ENCODE data around the gene FBXO34. TPM values are rescaled to one million over a fixed set of nuclear protein-coding genes. Genes with fewer than 3 reads are reported as not detected.

The FBXO34 gene
- total RNA-seq, 4 donors from 2014 or later: 60.0 to 88.5 (median 81.9) TPM

GRCh38 chr14:55324812-55325211 is 53.6 kb downstream of the FBXO34 start:
- no peak overlapping the region for H3K4me3 ChIP-seq (replicated peaks in 1 of 3)
- peaks cover 26 to 33% of the 10 kb centered on the region in 2 donors for H3K4me1 ChIP-seq
- TF ChIP-seq, protein P1, sequence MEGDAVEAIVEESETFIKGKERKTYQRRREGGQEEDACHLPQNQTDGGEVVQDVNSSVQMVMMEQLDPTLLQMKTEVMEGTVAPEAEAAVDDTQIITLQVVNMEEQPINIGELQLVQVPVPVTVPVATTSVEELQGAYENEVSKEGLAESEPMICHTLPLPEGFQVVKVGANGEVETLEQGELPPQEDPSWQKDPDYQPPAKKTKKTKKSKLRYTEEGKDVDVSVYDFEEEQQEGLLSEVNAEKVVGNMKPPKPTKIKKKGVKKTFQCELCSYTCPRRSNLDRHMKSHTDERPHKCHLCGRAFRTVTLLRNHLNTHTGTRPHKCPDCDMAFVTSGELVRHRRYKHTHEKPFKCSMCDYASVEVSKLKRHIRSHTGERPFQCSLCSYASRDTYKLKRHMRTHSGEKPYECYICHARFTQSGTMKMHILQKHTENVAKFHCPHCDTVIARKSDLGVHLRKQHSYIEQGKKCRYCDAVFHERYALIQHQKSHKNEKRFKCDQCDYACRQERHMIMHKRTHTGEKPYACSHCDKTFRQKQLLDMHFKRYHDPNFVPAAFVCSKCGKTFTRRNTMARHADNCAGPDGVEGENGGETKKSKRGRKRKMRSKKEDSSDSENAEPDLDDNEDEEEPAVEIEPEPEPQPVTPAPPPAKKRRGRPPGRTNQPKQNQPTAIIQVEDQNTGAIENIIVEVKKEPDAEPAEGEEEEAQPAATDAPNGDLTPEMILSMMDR (IDR thresholded peaks at IDR 0.05): no peak
- no peak for TF ChIP-seq POLR2A (IDR thresholded peaks at IDR 0.05)
- H3K27me3 ChIP-seq: no peaks in the 10 kb centered on the region
- no peak overlapping the region for H3K27ac ChIP-seq
- H3K9me3 ChIP-seq: no peaks in the 10 kb centered on the region
- intact Hi-C loops (cut with DNase I): no loop called here
- 96 to 100% methylated on average over 2 of the region's 2 CpGs for WGBS, 2 donors
- no peak for DNase-seq
- H3K36me3 ChIP-seq: no peaks in the 10 kb centered on the region

DNA sequence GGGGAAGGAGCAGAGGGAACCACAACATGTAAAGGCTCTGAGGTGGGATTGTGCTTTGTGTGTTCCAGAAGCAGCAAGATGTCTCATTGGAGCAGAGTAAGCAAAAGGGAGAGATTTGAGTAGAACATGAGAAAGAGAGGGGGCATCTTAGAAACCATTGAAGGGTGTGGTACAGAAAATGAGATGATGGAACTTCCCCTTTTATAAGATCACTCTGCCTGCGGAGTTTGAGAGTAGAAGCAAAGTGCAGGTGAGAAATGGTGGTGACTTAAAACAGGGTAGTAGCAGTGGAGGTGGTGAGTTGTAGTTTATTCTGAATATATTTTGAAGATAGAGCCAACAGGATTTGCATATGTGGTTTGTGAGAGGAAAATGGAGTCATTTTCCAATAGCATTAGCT is 56.0 kb downstream of the FBXO34 start:
- peaks cover 30 to 51% of the 10 kb centered on the region in 2 donors for H3K4me1 ChIP-seq
- DNase-seq: no peak
- H3K27me3 ChIP-seq: no peaks in the 10 kb centered on the region
- intact Hi-C loops (cut with DNase I): no loop called here
- 83 to 90% methylated on average over 1 of the region's 1 CpG for WGBS, 2 donors
- no peaks in the 10 kb centered on the region for H3K36me3 ChIP-seq
- H3K9me3 ChIP-seq: no peaks in the 10 kb centered on the region
- H3K27ac ChIP-seq: no peak overlapping the region
- no peak for TF ChIP-seq POLR2A (IDR thresholded peaks at IDR 0.05)
- TF ChIP-seq, protein P1 (IDR thresholded peaks at IDR 0.05): no peak
- no peak overlapping the region for H3K4me3 ChIP-seq (replicated peaks in 1 of 3)

- Histone ChIP-seq H3K27me3 (no peaks in the 10 kb centered on the region), H3K4me3 (replicated peaks in 1 of 3) (no peak overlapping the region), H3K4me1 (peaks cover 42 to 62% of the 10 kb centered on the region in 2 donors), H3K27ac (no peak overlapping the region), H3K36me3 (no peaks in the 10 kb centered on the region), H3K9me3 (no peaks in the 10 kb centered on the region)
- WGBS, 2 donors: 63 to 98% methylated on average over 3 of the region's 3 CpGs
- no peak for TF ChIP-seq POLR2A (IDR thresholded peaks at IDR 0.05)
- TF ChIP-seq, protein P1 (IDR thresholded peaks at IDR 0.05): no peak
- no peak for DNase-seq
- intact Hi-C loops (cut with DNase I): no loop called here
These were observed 57.1 kb downstream of the FBXO34 start for GRCh38 chr14:55328317-55328716.

- 55 to 68% methylated on average over 6 of the region's 6 CpGs for WGBS, 2 donors
- intact Hi-C loops (cut with DNase I): no loop called here
- Histone ChIP-seq H3K4me3 (replicated peaks in 1 of 3) (no peak overlapping the region), H3K27me3 (no peaks in the 10 kb centered on the region), H3K27ac (peak overlapping the region; percentile 31 to 62 (median 61)), H3K4me1 (peaks cover 57 to 79% of the 10 kb centered on the region in 2 donors), H3K9me3 (no peaks in the 10 kb centered on the region), H3K36me3 (no peaks in the 10 kb centered on the region)
- DNase-seq: no peak
- TF ChIP-seq, protein P1 (IDR thresholded peaks at IDR 0.05): no peak
- TF ChIP-seq POLR2A (IDR thresholded peaks at IDR 0.05): no peak
These were observed 58.9 kb downstream of the FBXO34 start for GRCh38 chr14:55329999-55330710.

Measured in thyroid gland (tissue), 4 donors.